Naive B cell (primary cell): ENCODE data around the gene PDCD2L. TPM values are rescaled to one million over a fixed set of nuclear protein-coding genes. Genes with fewer than 3 reads are reported as not detected.

Experiments used
- ATAC-seq, 2 donors: fragments of 150-1000 bp; cut with Tn5 transposase; 2 replicates each; pipeline ENCODE4 v1.10.0; 2021; ENCODE audit warnings: low read depth in 2 of 2, mild to moderate bottlenecking in 2 of 2, moderate library complexity in 2 of 2
- DNase-seq: peaks from one replicate; pipeline ENCODE4 v3.0.0; 2022
- H3K27ac Mint-ChIP-seq, 6 donors: one replicate each; pipeline ENCODE4 v1.8.0; 2020 to 2022; ENCODE audit warnings: mild to moderate bottlenecking in 6 of 6, mixed read lengths in 6 of 6, moderate library complexity in 5 of 6, inconsistent platforms in 2 of 6
- H3K27me3 Mint-ChIP-seq, 3 donors: one replicate each; pipeline ENCODE4 v1.8.0; 2021 to 2022; ENCODE audit warnings: mixed read lengths in 3 of 3, mild to moderate bottlenecking in 1 of 3
- H3K36me3 Mint-ChIP-seq, 2 donors: one replicate each; pipeline ENCODE4 v1.8.0; 2020 to 2022; ENCODE audit warnings: mixed read lengths in 2 of 2, inconsistent platforms in 1 of 2, mild to moderate bottlenecking in 1 of 2
- H3K4me1 Mint-ChIP-seq, 3 donors: one replicate each; pipeline ENCODE4 v1.8.0; 2020 to 2022; ENCODE audit warnings: mixed read lengths in 3 of 3, inconsistent platforms in 1 of 3, mild to moderate bottlenecking in 1 of 3, moderate library complexity in 1 of 3
- H3K4me3 Mint-ChIP-seq, 8 donors: one replicate each; pipeline ENCODE4 v1.8.0; 2020 to 2022; ENCODE audit warnings: mild to moderate bottlenecking in 8 of 8, mixed read lengths in 8 of 8, moderate library complexity in 8 of 8, inconsistent platforms in 2 of 8
- H3K9me3 Mint-ChIP-seq, 7 donors: one replicate each; pipeline ENCODE4 v1.8.0; 2020 to 2022; ENCODE audit warnings: mixed read lengths in 7 of 7, mild to moderate bottlenecking in 5 of 7, inconsistent platforms in 2 of 7, moderate library complexity in 1 of 7
- polyA plus RNA-seq, 6 donors: library from polyadenylated mRNA; unstranded; fragments of 300-500 nt; fragmentation: Illumina TruSeq; gene quantifications; one replicate each; pipeline ENCODE4 v1.2.3, GENCODE V29; 2021; ENCODE audit warnings: low read depth in 6 of 6

PDCD2L gene
- polyA plus RNA-seq, 6 donors from 2014 or later, result 4.7 to 20.9 (median 16.3) TPM

- peaks cover 6 to 15% of the 10 kb centered on the region in 2 donors for H3K36me3 Mint-ChIP-seq
- no peak for ATAC-seq
Observed at GRCh38 chr19:34474233-34474989, 70.2 kb downstream of the PDCD2L start.

GRCh38 chr19:34475026-34475974, 71.1 kb downstream of the PDCD2L start:
- Mint-ChIP-seq H3K9me3 (no peaks in the 10 kb centered on the region), H3K27ac (peak overlapping the region in 2 of 6 donors; percentile 7 to 32), H3K36me3 (peaks cover 6 to 15% of the 10 kb centered on the region in 2 donors), H3K4me3 (no peak overlapping the region), H3K4me1 (no peaks in the 10 kb centered on the region), H3K27me3 (peaks cover 6 to 14% (median 6%) of the 10 kb centered on the region in 3 donors)
- ATAC-seq (no peak), DNase-seq (no peak)

More at GRCh38 chr19:34474233-34474989, 70.2 kb downstream of the PDCD2L start:
- Mint-ChIP-seq H3K9me3 (no peaks in the 10 kb centered on the region), H3K4me3 (no peak overlapping the region), H3K27ac (no peak overlapping the region), H3K27me3 (peaks cover 0 to 7% (median 3%) of the 10 kb centered on the region in 3 donors), H3K4me1 (no peaks in the 10 kb centered on the region)
- DNase-seq, result no peak

Other genes with a start within 250 kb of the PDCD2L start
- 100 to 1,000 TPM; 165 to 191 (median 176) TPM for gene LSM14A, start 231.9 kb upstream of the PDCD2L start, polyA plus RNA-seq
- gene GARRE1, start 149.8 kb upstream of the PDCD2L start, polyA plus RNA-seq, result 10 to 100 TPM in 2 of 6 donors, 1 to 10 TPM in 4; 2.1 to 16.9 (median 9.4) TPM
- gene GPI, start 39.2 kb upstream of the PDCD2L start, polyA plus RNA-seq, result 100 to 1,000 TPM in 5 of 6 donors, 10 to 100 TPM in 1; 98.5 to 118 (median 111) TPM
- gene UBA2, start 24.0 kb downstream of the PDCD2L start, polyA plus RNA-seq, result 10 to 100 TPM; 84.2 to 91.7 (median 86.7) TPM
- under 1 TPM in 1 of 6 donors, not detected in 5; 0.01 TPM for gene WTIP, start 77.4 kb downstream of the PDCD2L start, polyA plus RNA-seq